CD1c-positive myeloid dendritic cell (primary cell): Measurements from ENCODE around the gene SEC22A.

Source experiments
- DNase-seq: peaks from one replicate; pipeline ENCODE4 v3.0.0-alpha.2; 2016; ENCODE audit errors: extremely low spot score

The SEC22A gene

DNA sequence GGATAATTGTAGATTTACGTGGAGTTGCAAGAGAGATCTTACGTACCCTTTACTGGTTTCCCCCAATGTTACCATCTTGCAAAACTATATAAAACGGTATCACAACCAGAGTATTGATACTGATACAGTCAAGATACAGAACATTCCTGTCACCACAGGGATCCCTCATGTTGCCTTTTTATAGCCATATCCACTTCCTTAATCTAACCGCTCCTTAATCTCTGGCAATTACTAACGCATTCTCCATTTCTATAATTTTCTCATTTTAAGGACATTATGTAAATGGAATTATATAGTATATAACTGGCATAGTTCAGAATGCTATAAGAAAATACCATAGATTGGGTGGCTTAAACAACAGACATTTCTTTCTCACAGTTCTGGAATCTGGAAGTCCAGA lies 61.1 kb downstream of the SEC22A start:
- DNase-seq = no peak

DNA sequence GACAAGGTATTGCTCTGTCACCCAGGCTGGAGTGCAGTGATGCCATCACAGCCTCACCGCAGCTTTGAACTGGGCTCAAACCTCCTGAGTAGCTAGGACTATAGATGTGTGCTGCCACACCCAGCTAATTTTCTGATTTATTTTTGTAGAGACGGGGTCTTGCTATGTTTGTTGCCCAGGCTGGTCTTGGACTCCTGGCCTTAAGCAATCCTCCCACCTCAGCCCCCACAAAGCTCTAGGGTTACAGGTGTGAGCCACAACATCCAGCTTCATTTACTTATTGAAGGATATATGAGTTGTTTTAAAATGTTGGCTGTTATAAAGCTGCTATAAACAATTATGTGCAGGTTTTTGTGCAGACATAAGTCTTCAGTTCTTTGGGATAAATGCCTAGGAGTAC lies 62.2 kb downstream of the SEC22A start:
- no peak for DNase-seq

GRCh38 chr3:123267821-123268220 lies 66.1 kb downstream of the SEC22A start:
- DNase-seq = no peak

DNA sequence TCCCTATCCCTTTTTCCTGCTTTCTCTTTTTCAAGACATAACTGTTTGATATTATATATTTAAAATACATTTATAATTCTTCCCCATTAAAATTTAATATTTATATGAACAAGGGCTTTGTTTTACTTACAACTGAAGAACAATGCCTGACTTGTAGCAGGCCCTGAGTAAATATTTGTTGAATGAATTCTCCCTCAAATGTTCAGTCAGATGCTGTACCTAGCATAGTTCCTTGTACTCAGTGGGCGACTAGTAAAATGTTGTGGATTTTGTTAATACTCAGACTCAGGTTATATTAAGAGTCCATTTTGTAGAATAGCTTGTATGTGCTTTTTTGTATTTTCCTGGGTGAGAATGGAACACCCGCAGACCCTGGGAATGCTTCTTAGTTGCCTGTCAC lies 69.1 kb downstream of the SEC22A start:
- no peak for DNase-seq

DNA sequence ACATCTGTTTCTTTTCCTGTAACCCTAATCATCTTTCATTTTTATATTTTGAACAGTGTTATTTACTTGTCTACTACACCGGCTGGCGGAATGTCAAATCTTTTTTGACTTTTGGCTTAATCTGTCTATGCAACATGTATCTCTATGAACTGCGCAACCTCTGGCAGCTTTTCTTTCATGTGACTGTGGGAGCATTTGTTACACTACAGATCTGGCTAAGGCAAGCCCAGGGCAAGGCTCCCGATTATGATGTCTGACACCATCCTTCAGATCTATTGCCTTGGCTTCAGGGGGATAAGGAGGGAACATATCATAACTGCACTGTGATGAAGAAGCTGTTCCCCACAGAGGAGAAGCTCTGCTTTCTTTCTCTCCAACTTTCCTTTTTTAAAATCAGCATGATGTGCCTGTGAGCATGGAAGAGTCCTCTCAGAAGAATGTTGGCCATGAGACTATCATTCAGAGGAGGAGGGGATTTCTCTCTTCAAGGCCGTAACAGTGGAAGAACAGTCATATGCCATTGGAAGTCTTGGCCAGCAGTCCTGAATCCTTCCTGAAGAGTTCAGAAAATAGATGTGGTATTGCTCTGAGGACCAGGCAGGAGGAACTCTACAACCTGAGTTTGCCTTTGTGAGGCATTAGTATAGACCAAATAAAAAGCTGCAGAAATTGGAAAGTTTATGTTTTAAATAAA lies 69.9 kb downstream of the SEC22A start:
- no peak for DNase-seq

GRCh38 chr3:123272547-123272946 lies 70.8 kb downstream of the SEC22A start:
- DNase-seq = no peak

DNA sequence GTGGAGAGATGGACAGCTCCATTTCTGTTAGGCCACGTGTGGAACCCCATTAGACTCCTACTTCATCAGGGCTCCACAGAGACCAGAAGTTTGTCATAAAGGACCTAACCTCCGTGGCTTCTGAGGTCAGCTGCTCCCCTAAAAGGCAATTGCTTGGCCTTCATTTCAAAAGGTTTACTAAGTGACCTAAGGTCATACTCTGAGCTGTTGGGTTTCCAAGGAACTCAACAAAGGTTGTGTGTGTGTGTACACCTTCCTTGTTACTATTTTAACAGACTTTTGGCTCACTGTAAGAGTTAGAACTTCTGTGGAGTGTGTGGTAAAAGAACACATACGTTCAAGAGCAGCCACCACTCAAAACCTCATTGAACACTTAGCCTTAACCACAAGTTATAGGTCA lies 73.9 kb downstream of the SEC22A start:
- DNase-seq = no peak

DNA sequence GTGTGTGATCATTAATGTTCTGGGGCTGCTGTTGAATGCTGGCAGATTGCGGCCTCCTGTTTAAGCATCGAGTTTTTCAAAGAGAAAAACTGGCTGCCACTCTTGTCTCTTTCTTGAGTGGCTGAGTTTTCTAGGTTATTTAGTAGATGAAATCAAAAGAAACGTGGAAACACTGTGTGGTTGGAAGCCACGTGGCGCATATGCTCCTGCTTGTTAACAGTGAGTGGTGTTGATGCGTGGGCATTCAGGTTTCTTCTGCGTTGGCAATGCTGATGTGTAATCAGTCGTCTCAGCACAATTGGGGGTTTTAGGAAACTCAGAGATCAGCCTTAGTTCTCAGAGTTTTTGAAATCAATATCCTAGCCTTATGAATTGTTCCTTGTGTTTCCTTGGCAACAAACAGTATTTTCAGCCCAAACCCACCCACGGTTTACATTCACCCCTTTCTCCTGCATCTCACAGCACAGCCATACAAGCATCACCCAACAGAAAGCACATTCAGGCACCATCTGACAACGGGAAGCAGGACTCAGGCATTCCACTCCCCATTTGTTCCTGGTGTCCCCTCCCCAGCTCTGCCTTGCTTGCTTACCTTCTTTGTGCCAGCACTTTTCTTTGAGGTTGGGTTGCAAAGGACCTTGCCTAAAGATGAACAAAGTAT lies 74.7 kb downstream of the SEC22A start:
- no peak for DNase-seq

GRCh38 chr3:123277106-123277505 lies 75.4 kb downstream of the SEC22A start:
- no peak for DNase-seq

DNA sequence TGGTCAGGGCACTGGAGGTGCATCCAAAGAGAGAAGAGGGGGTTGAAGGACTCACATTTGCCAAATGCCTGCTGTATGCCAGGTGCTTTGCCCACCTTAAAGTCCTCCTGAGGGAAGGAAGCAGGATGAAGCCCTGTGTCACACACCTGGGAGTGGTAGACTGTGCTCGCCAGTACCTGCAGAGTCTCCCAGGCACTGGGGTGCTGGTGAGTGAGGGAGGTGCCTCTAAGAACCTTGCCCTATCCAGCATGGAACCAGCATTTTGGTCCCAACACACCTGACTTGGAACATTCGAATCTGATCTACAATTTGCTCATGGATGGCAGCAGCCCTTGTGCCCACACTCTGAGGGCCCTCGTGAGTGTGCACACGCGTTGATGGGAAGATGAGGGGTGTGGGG lies 76.7 kb downstream of the SEC22A start:
- DNase-seq = no peak

DNA sequence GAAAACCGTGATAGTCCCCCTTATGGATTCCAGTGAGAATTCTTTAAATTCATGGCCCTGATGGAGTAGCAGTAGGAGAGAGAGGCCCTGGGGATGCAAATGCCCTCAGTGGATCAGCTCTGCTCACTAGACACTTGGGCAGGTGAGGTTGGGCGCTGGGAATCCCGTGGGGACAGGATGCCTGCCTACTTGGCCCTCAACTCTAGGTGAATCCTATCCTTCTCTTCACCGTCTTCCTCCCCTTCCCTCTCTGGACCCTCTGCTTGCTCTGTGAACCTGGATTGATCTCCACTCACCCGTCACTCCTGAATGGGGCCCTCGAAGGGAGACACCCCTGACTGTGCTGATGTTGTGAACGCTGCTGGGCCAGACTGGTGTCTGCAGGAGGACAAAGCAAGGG lies 77.4 kb downstream of the SEC22A start:
- DNase-seq = no peak

GRCh38 chr3:123281406-123281805 lies 79.7 kb downstream of the SEC22A start:
- no peak for DNase-seq

- no peak for DNase-seq
Observed at GRCh38 chr3:123281929-123282328, 80.2 kb downstream of the SEC22A start.

DNA sequence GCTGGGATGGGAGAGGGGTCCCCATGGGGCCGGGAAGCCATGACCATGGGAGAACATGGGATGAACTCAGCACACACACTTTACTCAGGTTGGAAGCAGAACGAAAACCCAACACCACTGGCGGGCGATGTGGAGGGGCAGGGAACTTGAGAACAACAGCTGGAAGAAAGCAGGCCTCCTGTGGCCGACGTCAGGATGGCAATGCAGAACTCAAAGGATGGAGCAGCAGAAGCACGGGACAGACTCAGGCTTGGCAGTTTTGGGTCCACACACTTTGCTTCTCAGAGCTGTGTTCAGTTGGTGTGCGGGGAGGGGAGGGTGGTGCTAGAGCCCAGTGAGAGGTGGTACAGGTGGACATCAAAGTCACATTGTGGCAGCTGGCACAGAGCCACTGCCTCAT lies 80.7 kb downstream of the SEC22A start:
- no peak for DNase-seq

DNA sequence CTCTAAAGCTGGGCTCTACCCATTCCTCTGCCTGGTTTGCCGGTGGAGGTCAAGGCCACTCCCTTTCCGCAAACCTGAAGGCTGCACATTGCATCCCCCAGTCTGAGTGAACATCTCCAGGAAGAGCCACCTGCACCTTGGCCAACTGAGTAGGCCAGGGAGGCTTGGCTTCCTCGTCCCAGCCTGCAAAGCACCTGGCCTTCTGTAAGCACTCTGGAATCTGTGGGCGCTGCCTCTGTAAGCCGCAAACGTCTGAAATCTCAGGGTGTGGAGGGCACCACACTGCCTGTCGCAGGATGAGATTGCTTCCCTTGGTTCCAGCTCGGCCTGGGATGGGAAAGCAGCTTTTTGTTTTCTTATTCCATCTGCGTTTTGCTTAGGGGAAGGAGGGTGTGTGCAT lies 81.3 kb downstream of the SEC22A start:
- DNase-seq = no peak

DNA sequence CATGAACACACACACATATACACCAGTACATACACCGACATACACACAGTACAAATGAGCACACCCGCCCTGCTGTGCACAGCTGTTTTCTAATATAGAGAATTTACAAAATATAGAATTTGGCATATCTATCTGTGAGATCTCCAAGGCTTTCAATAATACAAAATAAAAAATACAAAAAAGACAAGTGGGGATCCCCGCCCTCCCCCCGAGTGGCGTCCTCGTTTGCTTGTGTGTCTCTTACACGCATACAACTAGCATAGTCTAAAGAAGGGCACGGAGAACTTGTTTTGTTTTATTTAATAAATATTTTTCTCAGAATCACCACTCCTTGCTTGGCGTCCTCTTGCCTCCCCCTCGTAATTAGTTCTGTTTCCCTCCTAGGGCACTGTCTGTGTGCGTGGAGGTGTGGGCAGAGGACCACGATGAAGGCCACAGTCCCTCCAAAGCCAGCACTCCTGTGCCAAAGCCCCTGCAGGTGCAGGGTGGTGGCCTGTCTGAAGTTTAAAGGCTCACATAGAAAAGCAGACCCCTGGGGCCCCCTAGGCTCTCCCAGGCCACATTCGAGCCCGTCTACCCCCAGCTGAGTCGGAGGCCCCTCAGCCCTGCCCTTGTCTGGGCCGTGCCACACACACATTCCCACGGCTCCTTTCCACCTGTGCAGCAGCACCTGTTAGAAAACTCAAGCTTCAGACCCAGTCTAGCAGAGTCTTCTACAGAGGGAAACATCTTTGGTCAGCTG lies 82.1 kb downstream of the SEC22A start:
- no peak for DNase-seq

DNA sequence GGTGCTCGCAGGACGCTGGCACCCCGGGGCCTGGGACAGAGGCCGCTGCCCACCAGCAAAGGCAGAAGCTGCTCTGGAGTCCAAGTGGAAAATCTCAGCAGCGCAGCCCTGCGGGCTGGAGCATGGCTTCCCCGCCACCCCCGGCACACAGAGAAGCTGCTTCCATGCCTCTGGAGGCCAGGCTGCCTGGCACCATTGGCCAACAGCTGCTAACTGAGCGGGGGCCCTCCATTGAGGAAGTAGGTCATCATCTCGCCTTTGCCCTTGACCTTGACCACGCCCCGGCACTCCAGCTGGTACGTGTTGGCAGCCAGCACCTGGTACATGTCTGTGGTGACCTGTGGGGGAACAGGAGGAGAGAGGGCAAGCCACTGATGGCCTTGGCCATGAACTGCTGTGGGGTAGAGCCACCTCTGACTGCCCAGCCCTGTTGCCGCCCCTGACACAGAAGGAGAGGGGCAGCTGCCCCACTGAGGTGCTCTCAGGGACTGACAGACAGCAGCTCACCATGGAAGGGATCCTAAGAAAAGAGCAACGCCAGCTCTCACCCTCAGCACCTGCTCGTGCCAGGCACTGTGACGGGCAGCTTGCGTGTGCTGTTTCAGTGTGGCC lies 82.8 kb downstream of the SEC22A start:
- DNase-seq = no peak

DNA sequence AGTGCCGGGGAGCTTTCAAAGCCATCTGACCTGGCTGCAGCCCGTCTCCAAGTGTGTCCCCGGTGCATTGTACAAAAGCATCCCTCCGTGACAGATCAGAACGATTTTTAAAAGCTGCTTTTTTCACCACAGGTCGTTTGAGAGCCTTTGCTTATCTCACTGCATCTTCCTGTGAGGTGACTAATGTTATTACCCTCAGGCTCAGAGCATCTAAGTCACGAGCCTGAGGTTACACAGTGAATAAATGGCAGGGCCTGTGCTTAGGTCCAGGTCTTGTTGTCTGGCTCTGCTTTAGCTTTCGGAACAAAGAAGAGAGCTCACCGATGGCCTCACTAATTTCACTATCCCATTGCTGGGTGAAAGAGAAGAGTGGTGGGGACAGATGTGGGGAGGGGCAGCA lies 83.3 kb downstream of the SEC22A start:
- no peak for DNase-seq

DNA sequence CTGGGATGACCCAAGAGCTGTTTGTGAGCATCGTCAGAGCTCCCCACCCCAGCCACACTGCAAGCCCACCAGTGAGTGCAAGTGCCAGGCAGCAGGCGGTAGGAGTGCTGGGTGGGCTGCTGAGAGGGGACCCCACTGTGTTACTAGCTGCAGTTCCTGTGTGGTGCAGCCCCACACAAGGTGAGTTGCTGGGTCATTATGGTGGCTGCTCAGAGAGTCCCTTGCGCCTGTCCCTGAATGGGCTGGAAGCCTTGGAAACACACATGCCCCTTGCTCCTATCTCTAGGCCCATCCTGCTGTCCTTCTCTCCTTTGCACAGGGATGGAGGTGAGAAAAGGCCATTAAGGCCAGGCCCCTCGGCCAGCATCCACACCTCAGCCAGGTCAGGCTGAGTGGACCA lies 83.7 kb downstream of the SEC22A start:
- DNase-seq = no peak

- DNase-seq = no peak
Observed at GRCh38 chr3:123285931-123286307, 84.2 kb downstream of the SEC22A start.

- DNase-seq = peak; percentile 43
Observed at GRCh38 chr3:123286308-123287023, 84.7 kb downstream of the SEC22A start.
